Nephron progenitor cell (in vitro differentiated cells): ENCODE results near the gene PPP1R37.

ENCODE experiments used
- DNase-seq: peaks from one replicate; pipeline ENCODE4 v3.0.0; 2021
- H3K27ac Mint-ChIP-seq: 2 replicates; pipeline ENCODE4 v1.8.0; 2021; ENCODE audit warnings: mild to moderate bottlenecking, moderate library complexity, mixed read lengths
- H3K27me3 Mint-ChIP-seq: 2 replicates; pipeline ENCODE4 v1.8.0; 2021; ENCODE audit warnings: mild to moderate bottlenecking, low read depth, mixed read lengths; ENCODE audit not compliant: poor library complexity
- H3K36me3 Mint-ChIP-seq: 2 replicates; pipeline ENCODE4 v1.8.0; 2021; ENCODE audit warnings: low read depth, mixed read lengths
- H3K4me1 Mint-ChIP-seq: 2 replicates; pipeline ENCODE4 v1.8.0; 2021; ENCODE audit warnings: mixed read lengths
- H3K4me3 Mint-ChIP-seq: 2 replicates; pipeline ENCODE4 v1.8.0; 2021; ENCODE audit warnings: mild to moderate bottlenecking, moderate library complexity, mixed read lengths
- H3K9me3 Mint-ChIP-seq: 2 replicates; pipeline ENCODE4 v1.8.0; 2021; ENCODE audit warnings: mild to moderate bottlenecking, moderate library complexity, mixed read lengths
- TF ChIP-seq, protein P1 (sequence below): fragments of 200-600 bp; sonication (generic); IDR thresholded peaks from 2 replicates; pipeline ENCODE4 v1.5.0; 2021; ENCODE audit warnings: antibody characterized with exemption

Gene PPP1R37

DNA sequence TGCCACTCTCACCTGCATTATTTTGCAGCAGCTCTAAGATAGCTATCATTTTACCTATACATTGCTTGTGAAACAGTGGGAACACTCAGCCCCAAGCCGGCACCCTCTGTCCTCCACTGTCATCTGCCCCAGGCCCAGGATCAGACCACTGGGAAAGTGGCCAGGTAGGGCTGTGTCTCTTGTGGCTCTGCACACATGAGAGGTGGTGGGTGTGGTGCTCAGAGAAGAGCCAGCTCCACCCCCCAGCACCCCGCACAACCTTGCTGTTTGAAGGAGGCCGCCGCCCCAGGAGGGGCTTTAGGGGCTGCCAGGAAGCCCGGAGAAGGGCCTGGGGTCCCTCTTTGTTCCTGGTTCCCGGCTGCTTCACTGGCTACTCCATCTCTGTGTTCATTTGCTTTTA is 26.6 kb downstream of the PPP1R37 start:
- Mint-ChIP-seq H3K9me3 (no peaks in the 10 kb centered on the region), H3K4me1 (peaks cover 40% of the 10 kb centered on the region), H3K27ac (no peak overlapping the region), H3K36me3 (no peaks in the 10 kb centered on the region), H3K4me3 (no peak overlapping the region), H3K27me3 (peaks cover 3% of the 10 kb centered on the region)
- no peak for DNase-seq
- TF ChIP-seq, protein P1, sequence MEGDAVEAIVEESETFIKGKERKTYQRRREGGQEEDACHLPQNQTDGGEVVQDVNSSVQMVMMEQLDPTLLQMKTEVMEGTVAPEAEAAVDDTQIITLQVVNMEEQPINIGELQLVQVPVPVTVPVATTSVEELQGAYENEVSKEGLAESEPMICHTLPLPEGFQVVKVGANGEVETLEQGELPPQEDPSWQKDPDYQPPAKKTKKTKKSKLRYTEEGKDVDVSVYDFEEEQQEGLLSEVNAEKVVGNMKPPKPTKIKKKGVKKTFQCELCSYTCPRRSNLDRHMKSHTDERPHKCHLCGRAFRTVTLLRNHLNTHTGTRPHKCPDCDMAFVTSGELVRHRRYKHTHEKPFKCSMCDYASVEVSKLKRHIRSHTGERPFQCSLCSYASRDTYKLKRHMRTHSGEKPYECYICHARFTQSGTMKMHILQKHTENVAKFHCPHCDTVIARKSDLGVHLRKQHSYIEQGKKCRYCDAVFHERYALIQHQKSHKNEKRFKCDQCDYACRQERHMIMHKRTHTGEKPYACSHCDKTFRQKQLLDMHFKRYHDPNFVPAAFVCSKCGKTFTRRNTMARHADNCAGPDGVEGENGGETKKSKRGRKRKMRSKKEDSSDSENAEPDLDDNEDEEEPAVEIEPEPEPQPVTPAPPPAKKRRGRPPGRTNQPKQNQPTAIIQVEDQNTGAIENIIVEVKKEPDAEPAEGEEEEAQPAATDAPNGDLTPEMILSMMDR = no peak

DNA sequence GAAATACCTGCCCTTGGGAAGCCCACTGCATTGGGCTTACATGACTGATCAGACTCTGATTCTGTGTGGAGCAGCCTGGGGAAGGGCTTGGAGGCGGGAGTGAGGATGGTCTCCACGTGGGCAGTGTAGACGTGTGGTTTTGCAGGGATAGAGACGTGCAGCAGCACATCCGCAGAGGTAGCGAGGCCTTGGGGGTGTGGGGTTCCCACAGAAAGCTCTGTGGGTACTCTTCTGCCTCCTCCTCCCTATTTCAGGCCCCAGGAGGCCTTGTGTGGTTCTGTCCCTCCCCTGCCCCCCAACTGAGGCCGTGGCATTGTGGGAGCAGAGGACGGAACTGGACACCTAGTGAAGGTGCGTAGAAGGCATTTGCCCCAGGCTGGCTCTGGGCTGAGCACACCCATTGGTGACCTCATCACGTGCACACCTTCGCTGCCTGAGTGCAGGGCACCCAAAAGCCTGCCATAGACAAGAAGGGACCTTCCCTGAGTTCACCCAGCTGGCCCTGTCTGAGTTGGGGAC is 28.9 kb downstream of the PPP1R37 start:
- Mint-ChIP-seq H3K9me3 (no peaks in the 10 kb centered on the region), H3K36me3 (no peaks in the 10 kb centered on the region), H3K27ac (no peak overlapping the region), H3K4me3 (no peak overlapping the region), H3K4me1 (peaks cover 29% of the 10 kb centered on the region), H3K27me3 (peaks cover 3% of the 10 kb centered on the region)
- TF ChIP-seq, protein P1 = no peak
- DNase-seq = no peak

DNA sequence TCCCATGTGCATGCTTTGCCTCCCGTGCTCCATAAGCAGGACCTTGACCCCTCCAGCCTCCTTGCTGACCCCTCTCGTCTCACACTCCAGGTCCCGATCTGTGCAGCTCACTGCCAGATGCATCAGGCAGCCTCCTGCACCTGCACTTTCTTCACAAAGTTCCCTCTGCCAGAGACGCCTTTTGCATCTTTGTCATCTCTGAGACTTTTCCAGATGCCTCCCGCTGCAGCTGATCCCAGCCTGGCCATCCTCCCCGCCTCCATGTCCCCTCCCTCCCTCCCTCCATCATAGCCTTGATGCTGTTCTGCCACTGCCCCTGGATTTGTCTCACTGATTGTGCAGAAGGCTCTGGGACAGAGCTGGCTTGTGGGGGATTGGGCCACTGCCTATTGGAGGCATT is 29.9 kb downstream of the PPP1R37 start:
- H3K27me3 Mint-ChIP-seq = peaks cover 3% of the 10 kb centered on the region
- H3K36me3 Mint-ChIP-seq = no peaks in the 10 kb centered on the region
- no peak for DNase-seq
- H3K4me3 Mint-ChIP-seq = no peak overlapping the region
- TF ChIP-seq, protein P1 = no peak
- H3K4me1 Mint-ChIP-seq = peaks cover 22% of the 10 kb centered on the region
- no peaks in the 10 kb centered on the region for H3K9me3 Mint-ChIP-seq
- peak overlapping the region; percentile 50 for H3K27ac Mint-ChIP-seq

DNA sequence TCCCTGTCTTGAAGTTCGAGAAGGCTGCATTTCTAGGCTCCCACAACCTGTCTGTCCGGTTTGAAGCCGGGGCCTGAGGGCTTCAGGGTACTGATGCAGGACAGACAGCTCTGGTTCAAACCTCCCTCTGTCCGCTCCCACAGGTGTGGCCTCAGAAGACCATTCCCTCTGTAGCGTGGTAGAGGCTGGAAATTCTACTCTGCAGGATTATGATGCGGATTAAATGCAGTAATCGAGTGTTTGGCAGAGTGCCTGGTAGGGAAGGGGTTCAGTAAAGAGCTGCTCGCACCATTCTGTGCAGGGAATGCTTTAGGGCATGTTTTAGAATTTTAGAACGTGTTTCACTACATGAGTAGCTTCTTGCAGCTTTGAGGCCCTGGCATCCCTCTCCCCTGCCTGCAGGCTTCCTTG is 30.5 kb downstream of the PPP1R37 start:
- no peak for DNase-seq
- H3K4me3 Mint-ChIP-seq = no peak overlapping the region
- TF ChIP-seq, protein P1 = no peak
- H3K4me1 Mint-ChIP-seq = peaks cover 18% of the 10 kb centered on the region
- no peak overlapping the region for H3K27ac Mint-ChIP-seq
- H3K27me3 Mint-ChIP-seq = peaks cover 3% of the 10 kb centered on the region
- no peaks in the 10 kb centered on the region for H3K9me3 Mint-ChIP-seq
- H3K36me3 Mint-ChIP-seq = no peaks in the 10 kb centered on the region

DNA sequence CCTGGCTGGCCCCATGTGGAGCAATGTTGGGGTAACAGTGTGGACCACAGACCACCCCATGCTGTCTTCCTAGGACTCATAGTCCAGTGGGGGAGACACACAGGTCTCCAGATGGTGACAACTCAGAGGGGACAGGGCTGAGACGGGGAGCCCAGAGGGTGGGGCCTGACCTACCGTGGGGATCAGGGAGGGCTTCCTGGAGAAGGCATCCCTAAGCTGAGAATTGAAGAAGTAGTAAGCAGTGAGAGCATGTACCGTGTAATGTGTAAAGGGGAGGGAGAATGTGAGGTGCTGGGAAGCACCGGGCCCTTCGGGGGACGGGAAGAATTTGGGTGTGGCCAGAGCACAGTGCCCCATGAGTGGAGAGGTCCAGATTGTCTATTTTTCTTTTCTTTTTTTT is 31.0 kb downstream of the PPP1R37 start:
- Mint-ChIP-seq H3K4me1 (peaks cover 18% of the 10 kb centered on the region), H3K36me3 (no peaks in the 10 kb centered on the region), H3K9me3 (no peaks in the 10 kb centered on the region), H3K27ac (peak overlapping the region; percentile 92), H3K4me3 (no peak overlapping the region), H3K27me3 (peaks cover 4% of the 10 kb centered on the region)
- no peak for DNase-seq
- TF ChIP-seq, protein P1 = no peak

DNA sequence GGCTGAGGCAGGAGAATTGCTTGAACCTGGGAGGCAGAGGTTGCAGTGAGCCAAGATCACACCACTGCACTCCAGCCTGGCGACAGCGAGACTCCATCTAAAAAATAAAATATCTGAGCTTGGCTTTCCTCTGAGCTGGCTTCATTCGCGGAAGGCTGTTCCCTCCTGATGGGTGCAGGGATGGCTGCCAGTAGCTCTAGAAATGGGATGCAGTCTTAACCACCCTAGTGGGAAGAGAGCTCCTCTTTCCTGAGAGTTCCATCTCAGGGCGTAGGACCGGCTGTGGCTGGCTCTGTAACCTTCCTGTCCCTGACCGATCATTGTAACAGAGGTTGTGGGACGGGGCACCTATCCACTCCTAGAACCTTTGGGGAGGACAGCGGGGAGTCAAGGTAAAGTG is 32.4 kb downstream of the PPP1R37 start:
- no peaks in the 10 kb centered on the region for H3K9me3 Mint-ChIP-seq
- H3K4me1 Mint-ChIP-seq = peaks cover 22% of the 10 kb centered on the region
- peaks cover 5% of the 10 kb centered on the region for H3K27me3 Mint-ChIP-seq
- H3K4me3 Mint-ChIP-seq = no peak overlapping the region
- no peaks in the 10 kb centered on the region for H3K36me3 Mint-ChIP-seq
- H3K27ac Mint-ChIP-seq = no peak overlapping the region
- no peak for DNase-seq
- TF ChIP-seq, protein P1 = no peak
